Measurements from ENCODE around the gene C1QL1.

Gene C1QL1

GRCh38 chr17:44968225-44969143, at the start of gene C1QL1:
Gene C1QL1 (minus strand): TSS chr17:44968303. CDS start chr17:44968048, 255 bp downstream.
- Mint-ChIP-seq H3K9me3 (no peaks in the 10 kb centered on the region), H3K4me1 (ENCODE audit: low read depth) (peaks cover 30% of the 10 kb centered on the region), H3K36me3 (ENCODE audit: low read depth) (no peaks in the 10 kb centered on the region), H3K27me3 (peaks cover 89% of the 10 kb centered on the region), H3K4me3 (peak within 1 kb of the TSS; percentile 81), H3K27ac (peak within 1 kb of the TSS; percentile 46)
- intact Hi-C loops (cut with micrococcal nuclease): no loop called here

GRCh38 chr17:45016823-45017222, 48.7 kb upstream of the C1QL1 start:
- intact Hi-C loops (cut with micrococcal nuclease): no loop called here
- Mint-ChIP-seq H3K4me3 (no peak overlapping the region), H3K27me3 (peaks cover 54% of the 10 kb centered on the region), H3K36me3 (ENCODE audit: low read depth) (no peaks in the 10 kb centered on the region), H3K4me1 (ENCODE audit: low read depth) (peaks cover 35% of the 10 kb centered on the region), H3K9me3 (no peaks in the 10 kb centered on the region), H3K27ac (no peak overlapping the region)

DNA sequence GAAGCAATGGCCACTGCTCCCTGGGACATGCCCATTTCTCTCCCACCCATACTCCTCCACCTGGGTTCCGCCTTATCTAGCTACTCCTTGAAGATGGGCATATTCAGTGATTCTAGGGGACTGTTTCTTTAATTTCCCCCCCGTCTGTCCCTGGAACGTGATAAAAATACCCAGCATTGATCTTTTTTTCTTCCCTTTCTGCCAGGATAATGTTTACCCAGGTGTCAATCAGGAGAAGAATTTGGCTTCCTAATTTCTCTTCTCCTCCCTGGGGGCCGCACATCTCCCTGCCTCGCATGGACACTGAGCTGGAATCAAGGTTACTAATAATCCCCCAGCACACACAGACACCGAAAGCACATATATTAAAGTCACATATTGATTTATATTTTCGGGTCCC, 48.1 kb upstream of the C1QL1 start:
- no peaks in the 10 kb centered on the region for H3K9me3 Mint-ChIP-seq
- H3K36me3 Mint-ChIP-seq (ENCODE audit: low read depth): no peaks in the 10 kb centered on the region
- H3K27ac Mint-ChIP-seq: no peak overlapping the region
- H3K4me3 Mint-ChIP-seq: no peak overlapping the region
- peaks cover 29% of the 10 kb centered on the region for H3K4me1 Mint-ChIP-seq (ENCODE audit: low read depth)
- intact Hi-C loops (cut with micrococcal nuclease): no loop called here
- H3K27me3 Mint-ChIP-seq: peaks cover 50% of the 10 kb centered on the region

DNA sequence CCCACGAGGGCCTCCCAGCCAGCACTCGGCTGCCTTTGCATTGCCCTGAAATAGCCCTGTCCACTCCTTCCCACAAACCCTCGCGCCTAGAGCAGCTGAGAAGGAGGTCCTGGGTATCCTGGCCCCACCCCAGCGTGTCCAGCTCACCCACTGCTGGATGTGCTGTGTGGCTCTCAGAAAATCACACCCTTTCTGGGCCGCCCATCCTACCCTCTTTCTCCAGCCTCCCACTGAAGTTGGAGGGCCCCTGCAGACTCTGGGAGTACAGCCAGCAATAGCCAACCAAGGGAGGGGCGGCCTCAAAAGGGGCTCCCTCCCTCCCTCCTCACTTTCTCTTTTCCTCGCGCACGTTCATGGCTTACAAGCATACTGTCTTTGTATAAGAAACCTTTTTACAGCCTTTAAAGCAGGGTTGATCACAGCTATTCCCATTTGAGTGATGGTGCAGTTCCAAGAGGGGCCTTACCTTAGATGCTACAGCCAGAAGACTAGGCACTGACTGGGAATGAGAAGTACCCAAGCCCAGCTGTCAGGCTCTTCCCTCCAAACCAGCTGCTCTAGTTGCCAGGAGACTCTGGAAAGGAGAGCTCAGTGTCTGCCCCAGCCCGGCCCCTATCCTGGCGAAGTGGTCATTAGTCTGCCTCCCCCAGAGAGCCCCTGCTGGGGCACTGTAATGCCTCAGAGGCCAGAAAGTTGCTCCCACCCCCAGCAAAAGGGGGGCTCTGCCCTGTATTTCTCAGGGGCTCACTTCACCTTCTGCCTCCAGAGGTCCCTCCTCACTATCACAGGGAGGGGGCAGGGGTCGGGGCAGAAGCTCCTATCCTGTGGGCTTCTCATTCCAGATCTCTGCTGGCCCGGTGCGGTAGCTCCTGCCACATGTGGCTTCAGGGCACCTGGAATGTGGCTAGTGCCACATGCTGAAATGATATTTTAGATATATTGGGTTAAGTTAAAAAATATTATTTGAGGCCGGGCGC, 45.2 kb upstream of the C1QL1 start:
- Mint-ChIP-seq H3K4me3 (no peak overlapping the region), H3K27me3 (peaks cover 34% of the 10 kb centered on the region), H3K36me3 (ENCODE audit: low read depth) (no peaks in the 10 kb centered on the region), H3K27ac (no peak overlapping the region), H3K4me1 (ENCODE audit: low read depth) (peaks cover 12% of the 10 kb centered on the region), H3K9me3 (no peaks in the 10 kb centered on the region)
- intact Hi-C loops (cut with micrococcal nuclease): no loop called here

GRCh38 chr17:45011767-45012166, 43.7 kb upstream of the C1QL1 start:
- Mint-ChIP-seq H3K27me3 (peaks cover 34% of the 10 kb centered on the region), H3K4me1 (ENCODE audit: low read depth) (peaks cover 16% of the 10 kb centered on the region), H3K27ac (no peak overlapping the region), H3K9me3 (no peaks in the 10 kb centered on the region), H3K36me3 (ENCODE audit: low read depth) (no peaks in the 10 kb centered on the region), H3K4me3 (no peak overlapping the region)
- intact Hi-C loops (cut with micrococcal nuclease): no loop called here

- H3K27me3 Mint-ChIP-seq: peaks cover 31% of the 10 kb centered on the region
- no peak overlapping the region for H3K27ac Mint-ChIP-seq
Measured at GRCh38 chr17:45009676-45010467, 41.8 kb upstream of the C1QL1 start.

DNA sequence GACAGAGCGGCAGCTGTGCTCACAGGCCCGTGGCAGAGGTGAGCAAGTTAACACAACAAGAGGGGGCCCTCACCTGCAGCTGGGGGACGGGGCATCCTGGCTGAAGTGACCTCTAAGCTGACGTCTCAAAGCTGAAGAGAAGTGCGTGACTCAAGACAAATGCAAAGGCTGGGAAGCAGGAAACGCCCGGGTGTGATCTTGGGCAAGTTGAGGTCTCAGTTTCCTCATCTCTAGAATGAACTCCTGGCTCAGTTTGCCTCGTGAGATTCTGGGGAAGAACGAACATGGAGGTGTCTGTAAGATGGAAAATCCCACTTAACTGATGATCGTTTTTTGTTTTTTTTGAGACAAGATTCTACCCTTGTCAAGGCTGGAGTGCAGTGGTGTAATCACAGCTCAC, 40.1 kb upstream of the C1QL1 start:
- intact Hi-C loops (cut with micrococcal nuclease): no loop called here
- Mint-ChIP-seq H3K4me3 (no peak overlapping the region), H3K4me1 (ENCODE audit: low read depth) (peaks cover 16% of the 10 kb centered on the region), H3K27ac (no peak overlapping the region), H3K36me3 (ENCODE audit: low read depth) (no peaks in the 10 kb centered on the region), H3K9me3 (no peaks in the 10 kb centered on the region), H3K27me3 (peaks cover 41% of the 10 kb centered on the region)

More at GRCh38 chr17:45009676-45010467, 41.8 kb upstream of the C1QL1 start:
- intact Hi-C loops (cut with micrococcal nuclease): no loop called here
- Mint-ChIP-seq H3K36me3 (ENCODE audit: low read depth) (no peaks in the 10 kb centered on the region), H3K9me3 (no peaks in the 10 kb centered on the region), H3K4me3 (no peak overlapping the region), H3K4me1 (ENCODE audit: low read depth) (peaks cover 16% of the 10 kb centered on the region)

DNA sequence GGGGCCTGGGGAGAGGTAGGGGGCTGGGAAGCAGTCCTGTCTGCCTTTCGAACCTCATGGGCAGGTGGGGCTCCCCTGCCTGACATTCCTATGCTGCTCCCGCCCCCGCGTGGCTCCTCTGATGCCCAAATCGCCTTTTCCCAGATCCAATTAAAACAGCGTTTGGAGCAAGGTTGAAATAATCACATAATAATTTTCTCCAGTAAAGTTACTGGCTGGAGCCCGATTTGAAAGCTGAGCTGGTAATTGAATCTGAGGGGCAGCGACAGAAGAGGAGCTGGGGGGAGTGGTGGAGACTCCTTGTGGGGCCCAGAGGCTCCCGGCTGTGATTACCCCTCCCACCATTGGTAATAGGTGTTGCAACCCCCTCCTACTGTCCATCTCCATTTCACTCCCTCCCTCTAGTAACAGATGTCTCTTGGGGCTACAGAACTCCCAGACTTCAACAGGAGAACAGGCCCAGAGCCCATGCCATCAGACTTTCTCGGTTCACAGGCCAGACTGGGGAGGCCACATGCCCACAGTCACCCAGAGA, 38.9 kb upstream of the C1QL1 start:
- Mint-ChIP-seq H3K9me3 (no peaks in the 10 kb centered on the region), H3K27ac (no peak overlapping the region), H3K36me3 (ENCODE audit: low read depth) (no peaks in the 10 kb centered on the region), H3K4me3 (no peak overlapping the region), H3K4me1 (ENCODE audit: low read depth) (peaks cover 16% of the 10 kb centered on the region), H3K27me3 (peaks cover 44% of the 10 kb centered on the region)
- intact Hi-C loops (cut with micrococcal nuclease): no loop called here

GRCh38 chr17:45005700-45006099, 37.6 kb upstream of the C1QL1 start:
- Mint-ChIP-seq H3K27me3 (peaks cover 42% of the 10 kb centered on the region), H3K36me3 (ENCODE audit: low read depth) (no peaks in the 10 kb centered on the region), H3K27ac (no peak overlapping the region), H3K4me1 (ENCODE audit: low read depth) (peaks cover 16% of the 10 kb centered on the region), H3K4me3 (no peak overlapping the region), H3K9me3 (no peaks in the 10 kb centered on the region)
- intact Hi-C loops (cut with micrococcal nuclease): no loop called here

GRCh38 chr17:45004388-45004787, 36.3 kb upstream of the C1QL1 start:
- Mint-ChIP-seq H3K36me3 (ENCODE audit: low read depth) (no peaks in the 10 kb centered on the region), H3K27me3 (peaks cover 39% of the 10 kb centered on the region), H3K9me3 (no peaks in the 10 kb centered on the region), H3K27ac (no peak overlapping the region), H3K4me1 (ENCODE audit: low read depth) (peaks cover 8% of the 10 kb centered on the region), H3K4me3 (no peak overlapping the region)
- intact Hi-C loops (cut with micrococcal nuclease): no loop called here

- no peaks in the 10 kb centered on the region for H3K9me3 Mint-ChIP-seq
- intact Hi-C loops (cut with micrococcal nuclease): no loop called here
- no peak overlapping the region for H3K27ac Mint-ChIP-seq
- H3K27me3 Mint-ChIP-seq: peaks cover 36% of the 10 kb centered on the region
- H3K4me1 Mint-ChIP-seq (ENCODE audit: low read depth): peaks cover 8% of the 10 kb centered on the region
- no peak overlapping the region for H3K4me3 Mint-ChIP-seq
- no peaks in the 10 kb centered on the region for H3K36me3 Mint-ChIP-seq (ENCODE audit: low read depth)
Measured at GRCh38 chr17:45003877-45004276, 35.8 kb upstream of the C1QL1 start.

- H3K36me3 Mint-ChIP-seq (ENCODE audit: low read depth): no peaks in the 10 kb centered on the region
- intact Hi-C loops (cut with micrococcal nuclease): no loop called here
- H3K27ac Mint-ChIP-seq: no peak overlapping the region
- no peaks in the 10 kb centered on the region for H3K4me1 Mint-ChIP-seq (ENCODE audit: low read depth)
- H3K4me3 Mint-ChIP-seq: no peak overlapping the region
- H3K9me3 Mint-ChIP-seq: no peaks in the 10 kb centered on the region
- H3K27me3 Mint-ChIP-seq: peaks cover 35% of the 10 kb centered on the region
Measured at GRCh38 chr17:45001310-45001709, 33.2 kb upstream of the C1QL1 start.

GRCh38 chr17:44999433-44999832, 31.3 kb upstream of the C1QL1 start:
- Mint-ChIP-seq H3K4me3 (no peak overlapping the region), H3K4me1 (ENCODE audit: low read depth) (no peaks in the 10 kb centered on the region), H3K27me3 (peaks cover 41% of the 10 kb centered on the region), H3K27ac (no peak overlapping the region), H3K9me3 (no peaks in the 10 kb centered on the region), H3K36me3 (ENCODE audit: low read depth) (no peaks in the 10 kb centered on the region)
- intact Hi-C loops (cut with micrococcal nuclease): no loop called here

Measured in dendritic cell treated with granulocyte-macrophage colony-stimulating factor and Interleukin-4, amounts not matched to agents 40 ng/mL and 50 ng/mL, for 4 days (primary cell).